MCF 10A (cell line): Measurements from ENCODE around the gene OSBP2. TPM values are rescaled to one million over a fixed set of nuclear protein-coding genes. Genes with fewer than 3 reads are reported as not detected.

Experiments used
- BruUV-seq: library from RNA; stranded (reverse); fragments of 400-500 nt; replicated peaks from 2 replicates; lab custom pipeline; 2021; lab: Mats Ljungman, UMichigan
- CTCF ChIA-PET: fragments of 300-600 bp; sonication (Branson Sonifier 250); formaldehyde crosslinking; extraction: SDS; loops from one replicate; lab custom pipeline; 2021; ENCODE audit warnings: antibody characterized with exemption, inconsistent platforms; lab: Yijun Ruan, JAX
- POLR2A ChIA-PET: fragments of 300-600, 350-650 bp; sonication (Branson Sonifier 250); formaldehyde crosslinking; extraction: SDS; loops from one replicate; lab custom pipeline; 2020; ENCODE audit warnings: antibody characterized with exemption, inconsistent platforms; lab: Yijun Ruan, JAX
- DNase-seq: peaks from one replicate; pipeline ENCODE4 v3.0.0-alpha.2; 2018; ENCODE audit not compliant: unreplicated experiment
- H3K27ac Mint-ChIP-seq: one replicate; pipeline ENCODE4 v1.8.0; 2022; ENCODE audit warnings: mild to moderate bottlenecking, low read depth, mixed read lengths; ENCODE audit not compliant: unreplicated experiment
- H3K27me3 Mint-ChIP-seq: one replicate; pipeline ENCODE4 v1.8.0; 2022; ENCODE audit warnings: mixed read lengths; ENCODE audit not compliant: insufficient read depth, unreplicated experiment
- H3K36me3 Mint-ChIP-seq: one replicate; pipeline ENCODE4 v1.8.0; 2022; ENCODE audit warnings: mild to moderate bottlenecking, moderate library complexity, mixed read lengths; ENCODE audit not compliant: insufficient read depth, unreplicated experiment
- H3K4me1 Mint-ChIP-seq: one replicate; pipeline ENCODE4 v1.8.0; 2022; ENCODE audit warnings: mixed read lengths; ENCODE audit not compliant: insufficient read depth, unreplicated experiment
- H3K4me3 Mint-ChIP-seq: one replicate; pipeline ENCODE4 v1.8.0; 2022; ENCODE audit warnings: mild to moderate bottlenecking, moderate library complexity, mixed read lengths; ENCODE audit not compliant: unreplicated experiment
- H3K9me3 Mint-ChIP-seq: one replicate; pipeline ENCODE4 v1.8.0; 2022; ENCODE audit warnings: mixed read lengths; ENCODE audit not compliant: unreplicated experiment
- CTCF ChIP-seq: fragments of 200-600 bp; IDR thresholded peaks from one replicate; pipeline ENCODE4 v1.8.0; 2022; ENCODE audit warnings: antibody characterized with exemption, mild to moderate bottlenecking; ENCODE audit not compliant: unreplicated experiment
- intact Hi-C: fragments of 100-400 bp; cut with micrococcal nuclease; formaldehyde crosslinking; loops from 2 replicates; pipeline ENCODE4 v1.14.1; 2022
- total RNA-seq: library from RNA; stranded (reverse); gene quantifications from 2 replicates; pipeline ENCODE4 v1.2.3, GENCODE V29; 2022

Gene OSBP2
- total RNA-seq, 1 experiment from 2014 or later: 276 TPM

- Mint-ChIP-seq H3K27me3 (no peaks in the 10 kb centered on the region), H3K4me1 (no peaks in the 10 kb centered on the region), H3K36me3 (peaks cover 5% of the 10 kb centered on the region), H3K9me3 (no peaks in the 10 kb centered on the region), H3K27ac (no peak overlapping the region), H3K4me3 (no peak overlapping the region)
- ChIA-PET CTCF (no interaction called here), POLR2A (no interaction called here)
- BruUV-seq: no TSS peak
- intact Hi-C loops: no loop called here
- no peak for DNase-seq
- no peak for TF ChIP-seq CTCF
Observed at GRCh38 chr22:30863081-30863833, 168.6 kb downstream of the OSBP2 start.

GRCh38 chr22:30864441-30865420, 170.1 kb downstream of the OSBP2 start:
- no peaks in the 10 kb centered on the region for H3K4me1 Mint-ChIP-seq
- peaks cover under 1% of the 10 kb centered on the region for H3K36me3 Mint-ChIP-seq
- POLR2A ChIA-PET: no interaction called here
- H3K27ac Mint-ChIP-seq: no peak overlapping the region
- no peak for TF ChIP-seq CTCF
- H3K4me3 Mint-ChIP-seq: no peak overlapping the region
- CTCF ChIA-PET: interaction anchor here (0.6 kb wide), 1 partner anchor 59 kb away, joined by 3 read pairs; no protein-coding TSS in a partner anchor
- no peaks in the 10 kb centered on the region for H3K9me3 Mint-ChIP-seq
- BruUV-seq: no TSS peak
- intact Hi-C loops: no loop called here
- H3K27me3 Mint-ChIP-seq: no peaks in the 10 kb centered on the region
- DNase-seq: no peak

GRCh38 chr22:30865656-30866055, 171.0 kb downstream of the OSBP2 start:
- CTCF ChIA-PET: interaction anchor here (0.6 kb wide), 1 partner anchor 60 kb away, joined by 3 read pairs; no protein-coding TSS in a partner anchor
- no TSS peak for BruUV-seq
- POLR2A ChIA-PET: no interaction called here
- H3K36me3 Mint-ChIP-seq: peaks cover 5% of the 10 kb centered on the region
- no peak for DNase-seq
- H3K4me1 Mint-ChIP-seq: no peaks in the 10 kb centered on the region
- TF ChIP-seq CTCF: no peak
- no peaks in the 10 kb centered on the region for H3K9me3 Mint-ChIP-seq
- no peak overlapping the region for H3K27ac Mint-ChIP-seq
- intact Hi-C loops: no loop called here
- no peak overlapping the region for H3K4me3 Mint-ChIP-seq
- no peaks in the 10 kb centered on the region for H3K27me3 Mint-ChIP-seq

- peaks cover 9% of the 10 kb centered on the region for H3K36me3 Mint-ChIP-seq
- H3K27ac Mint-ChIP-seq: no peak overlapping the region
- intact Hi-C loops: no loop called here
- H3K4me1 Mint-ChIP-seq: no peaks in the 10 kb centered on the region
- H3K4me3 Mint-ChIP-seq: no peak overlapping the region
- no peak for DNase-seq
- TF ChIP-seq CTCF: no peak
- H3K9me3 Mint-ChIP-seq: no peaks in the 10 kb centered on the region
- CTCF ChIA-PET: interaction anchor here (0.6 kb wide), 1 partner anchor 449 kb away, joined by 3 read pairs; no protein-coding TSS in a partner anchor
- POLR2A ChIA-PET: no interaction called here
- BruUV-seq: no TSS peak
- H3K27me3 Mint-ChIP-seq: no peaks in the 10 kb centered on the region
Observed at GRCh38 chr22:30866216-30866615, 171.5 kb downstream of the OSBP2 start.
